ENCODE results near the gene MYH14. TPM values are rescaled to one million over a fixed set of nuclear protein-coding genes. Genes with fewer than 3 reads are reported as not detected.
A peak's percentile ranks its signal among the peaks of the same experiment; 100 is the strongest.

MYH14 gene
- total and polyA plus RNA-seq, 9 of the 15 experiments (the other 6 are each of a cell fraction or from before 2014, with no cell fraction given), result 0.04 to 0.86 (median 0.19) TPM; not detected in 2

DNA sequence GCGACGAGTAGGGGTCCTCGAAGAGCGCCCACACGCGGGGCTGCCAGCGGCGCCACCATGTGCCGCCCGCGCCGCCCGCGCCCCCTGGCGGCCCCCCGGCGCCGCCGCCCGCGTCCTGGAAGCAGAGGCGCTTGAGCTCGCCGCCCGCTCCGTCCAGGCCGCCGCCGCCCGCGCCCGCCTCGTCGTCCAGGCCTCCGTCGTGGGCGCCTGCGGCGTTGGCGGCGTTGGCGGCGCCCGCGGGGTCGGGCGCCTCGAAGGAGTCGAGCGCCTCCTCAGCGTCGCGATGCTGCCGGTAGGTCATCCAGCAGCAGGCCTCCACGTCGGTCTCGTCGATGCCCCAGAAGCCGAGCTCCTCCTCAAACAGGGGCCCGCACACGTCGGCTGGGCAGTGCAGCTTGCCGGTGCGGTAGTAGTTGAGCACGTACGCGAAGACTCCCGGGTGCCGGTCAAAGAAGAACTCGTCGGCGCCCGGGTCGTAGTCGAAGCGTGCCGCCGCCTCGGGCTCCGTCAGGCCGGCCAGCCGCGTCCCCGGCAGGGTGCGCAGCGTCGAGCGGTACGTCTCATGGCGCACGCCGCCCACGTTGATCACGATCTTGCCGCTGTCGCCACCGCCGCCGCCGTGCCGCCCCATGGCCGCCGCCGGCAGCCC lies 124.9 kb downstream of the MYH14 start (continued):
- TF ChIP-seq, protein P1, sequence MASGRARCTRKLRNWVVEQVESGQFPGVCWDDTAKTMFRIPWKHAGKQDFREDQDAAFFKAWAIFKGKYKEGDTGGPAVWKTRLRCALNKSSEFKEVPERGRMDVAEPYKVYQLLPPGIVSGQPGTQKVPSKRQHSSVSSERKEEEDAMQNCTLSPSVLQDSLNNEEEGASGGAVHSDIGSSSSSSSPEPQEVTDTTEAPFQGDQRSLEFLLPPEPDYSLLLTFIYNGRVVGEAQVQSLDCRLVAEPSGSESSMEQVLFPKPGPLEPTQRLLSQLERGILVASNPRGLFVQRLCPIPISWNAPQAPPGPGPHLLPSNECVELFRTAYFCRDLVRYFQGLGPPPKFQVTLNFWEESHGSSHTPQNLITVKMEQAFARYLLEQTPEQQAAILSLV (tag; IDR thresholded peaks at IDR 0.05), result no peak
- TF ChIP-seq HNRNPLL (IDR thresholded peaks at IDR 0.05; ENCODE audit: low read depth, low read length, poor library complexity, severe bottlenecking) (peak; percentile 90), ZBTB17 (CRISPR knock-in tag; IDR thresholded peaks at IDR 0.05) (no peak), RBM22 (IDR thresholded peaks at IDR 0.05; ENCODE audit: low read depth, low read length, poor library complexity, severe bottlenecking) (no peak), DEAF1 (CRISPR knock-in tag; IDR thresholded peaks at IDR 0.05) (no peak), GMEB1 (CRISPR knock-in tag; IDR thresholded peaks at IDR 0.05) (peak; percentile 69), RBFOX2 (IDR thresholded peaks at IDR 0.05; ENCODE audit: low read depth, low read length) (peak; percentile 45), RB1 (IDR thresholded peaks at IDR 0.05; ENCODE audit: low read depth) (peak; percentile 53; the same call in 1 of the 2 replicates), ARID2 (IDR thresholded peaks at IDR 0.05) (no peak), ZC3H8 (IDR thresholded peaks at IDR 0.05) (no peak), NCOA6 (IDR thresholded peaks at IDR 0.05) (peak; percentile 98), MCM3 (IDR thresholded peaks at IDR 0.05) (no peak), SMAD2 (IDR thresholded peaks at IDR 0.05; ENCODE audit: low read depth, low read length) (no peak), RFX1 (IDR thresholded peaks at IDR 0.05) (no peak)
- TF ChIP-seq, protein P2, sequence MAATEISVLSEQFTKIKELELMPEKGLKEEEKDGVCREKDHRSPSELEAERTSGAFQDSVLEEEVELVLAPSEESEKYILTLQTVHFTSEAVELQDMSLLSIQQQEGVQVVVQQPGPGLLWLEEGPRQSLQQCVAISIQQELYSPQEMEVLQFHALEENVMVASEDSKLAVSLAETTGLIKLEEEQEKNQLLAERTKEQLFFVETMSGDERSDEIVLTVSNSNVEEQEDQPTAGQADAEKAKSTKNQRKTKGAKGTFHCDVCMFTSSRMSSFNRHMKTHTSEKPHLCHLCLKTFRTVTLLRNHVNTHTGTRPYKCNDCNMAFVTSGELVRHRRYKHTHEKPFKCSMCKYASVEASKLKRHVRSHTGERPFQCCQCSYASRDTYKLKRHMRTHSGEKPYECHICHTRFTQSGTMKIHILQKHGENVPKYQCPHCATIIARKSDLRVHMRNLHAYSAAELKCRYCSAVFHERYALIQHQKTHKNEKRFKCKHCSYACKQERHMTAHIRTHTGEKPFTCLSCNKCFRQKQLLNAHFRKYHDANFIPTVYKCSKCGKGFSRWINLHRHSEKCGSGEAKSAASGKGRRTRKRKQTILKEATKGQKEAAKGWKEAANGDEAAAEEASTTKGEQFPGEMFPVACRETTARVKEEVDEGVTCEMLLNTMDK (IDR thresholded peaks at IDR 0.05; ENCODE audit: borderline replicate concordance, insufficient read depth, low read depth, low read length, poor library complexity, severe bottlenecking), result peak; percentile 91
- TF ChIP-seq, protein P3, sequence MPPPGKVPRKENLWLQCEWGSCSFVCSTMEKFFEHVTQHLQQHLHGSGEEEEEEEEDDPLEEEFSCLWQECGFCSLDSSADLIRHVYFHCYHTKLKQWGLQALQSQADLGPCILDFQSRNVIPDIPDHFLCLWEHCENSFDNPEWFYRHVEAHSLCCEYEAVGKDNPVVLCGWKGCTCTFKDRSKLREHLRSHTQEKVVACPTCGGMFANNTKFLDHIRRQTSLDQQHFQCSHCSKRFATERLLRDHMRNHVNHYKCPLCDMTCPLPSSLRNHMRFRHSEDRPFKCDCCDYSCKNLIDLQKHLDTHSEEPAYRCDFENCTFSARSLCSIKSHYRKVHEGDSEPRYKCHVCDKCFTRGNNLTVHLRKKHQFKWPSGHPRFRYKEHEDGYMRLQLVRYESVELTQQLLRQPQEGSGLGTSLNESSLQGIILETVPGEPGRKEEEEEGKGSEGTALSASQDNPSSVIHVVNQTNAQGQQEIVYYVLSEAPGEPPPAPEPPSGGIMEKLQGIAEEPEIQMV (tag; conservative IDR thresholded peaks at IDR 0.05; ENCODE audit: low read depth), result no peak

Measured in K562 (cell line).